HEK293 (cell line): ENCODE results near the gene PHF20.

Source experiments
- BCL11A ChIP-seq: fragments of 450-650 bp; formaldehyde crosslinking; IDR thresholded peaks from 2 replicates; pipeline ENCODE4 v1.5.1; 2016; ENCODE audit warnings: low read depth, missing biosample characterization, missing genetic modification characterization
- EGR2 ChIP-seq: fragments of 450-650 bp; formaldehyde crosslinking; IDR thresholded peaks from 2 replicates; pipeline ENCODE4 v1.5.1; 2016; ENCODE audit warnings: low read depth, missing biosample characterization, missing genetic modification characterization
- GLIS2 ChIP-seq: fragments of 450-650 bp; formaldehyde crosslinking; IDR thresholded peaks from 2 replicates; pipeline ENCODE4 v1.5.1; 2016; ENCODE audit warnings: missing biosample characterization, missing genetic modification characterization
- KLF17 ChIP-seq: fragments of 450-650 bp; formaldehyde crosslinking; IDR thresholded peaks from 2 replicates; pipeline ENCODE4 v1.5.1; 2016; ENCODE audit warnings: missing biosample characterization, missing genetic modification characterization
- KLF7 ChIP-seq: fragments of 450-650 bp; formaldehyde crosslinking; IDR thresholded peaks from 2 replicates; pipeline ENCODE4 v1.5.1; 2016; ENCODE audit warnings: missing biosample characterization, missing genetic modification characterization, borderline replicate concordance
- MYNN ChIP-seq: fragments of 450-650 bp; formaldehyde crosslinking; IDR thresholded peaks from 2 replicates; pipeline ENCODE4 v1.5.1; 2016; ENCODE audit warnings: missing biosample characterization, missing genetic modification characterization, borderline replicate concordance
- REPIN1 ChIP-seq: fragments of 450-650 bp; formaldehyde crosslinking; IDR thresholded peaks from 2 replicates; pipeline ENCODE4 v1.5.1; 2017; ENCODE audit warnings: missing biosample characterization, missing genetic modification characterization, low read depth
- TSHZ1 ChIP-seq: fragments of 450-650 bp; formaldehyde crosslinking; IDR thresholded peaks from 2 replicates; pipeline ENCODE4 v1.5.1; 2016; ENCODE audit warnings: missing biosample characterization, missing genetic modification characterization, borderline replicate concordance
- ZBTB17 ChIP-seq: fragments of 450-650 bp; formaldehyde crosslinking; IDR thresholded peaks from 2 replicates; pipeline ENCODE4 v1.5.1; 2016; ENCODE audit warnings: missing biosample characterization, missing genetic modification characterization
- ZBTB48 ChIP-seq: fragments of 450-650 bp; formaldehyde crosslinking; IDR thresholded peaks from 2 replicates; pipeline ENCODE4 v1.5.1; 2016; ENCODE audit warnings: missing biosample characterization, missing genetic modification characterization
- ZFP3 ChIP-seq: fragments of 450-650 bp; formaldehyde crosslinking; IDR thresholded peaks from 2 replicates; pipeline ENCODE4 v1.5.1; 2016; ENCODE audit warnings: low read depth, missing biosample characterization, missing genetic modification characterization
- ZFP69B ChIP-seq: fragments of 450-650 bp; formaldehyde crosslinking; IDR thresholded peaks from 2 replicates; pipeline ENCODE4 v1.5.1; 2016; ENCODE audit warnings: missing biosample characterization, missing genetic modification characterization
- ZNF114 ChIP-seq: fragments of 450-650 bp; formaldehyde crosslinking; IDR thresholded peaks from 2 replicates; pipeline ENCODE4 v1.5.0; 2017; ENCODE audit warnings: missing biosample characterization, missing genetic modification characterization
- ZNF19 ChIP-seq: fragments of 450-650 bp; formaldehyde crosslinking; IDR thresholded peaks from 2 replicates; pipeline ENCODE4; 2016; ENCODE audit warnings: missing biosample characterization, missing genetic modification characterization, low read depth
- ZNF266 ChIP-seq: fragments of 450-650 bp; formaldehyde crosslinking; IDR thresholded peaks from 2 replicates; pipeline ENCODE4 v1.5.1; 2016; ENCODE audit warnings: missing biosample characterization, missing genetic modification characterization, low read depth
- ZNF274 ChIP-seq, 2 experiments: fragments of 200-500 bp in 1 of 2; fragments of 450-650 bp in 1 of 2; sonication (Bioruptor generic) in 1 of 2; formaldehyde crosslinking in 1 of 2; IDR thresholded peaks; 2 replicates each; pipeline versions ENCODE4 v1.5.1 to v1.6.1; 2014 to 2016; ENCODE audit warnings: borderline replicate concordance in 1 of 2, inconsistent platforms in 1 of 2, low read length in 1 of 2, missing biosample characterization in 1 of 2, missing genetic modification characterization in 1 of 2
- ZNF280C ChIP-seq: fragments of 450-650 bp; formaldehyde crosslinking; IDR thresholded peaks from 2 replicates; pipeline ENCODE4 v1.5.1; 2016; ENCODE audit warnings: missing biosample characterization, missing genetic modification characterization
- ZNF335 ChIP-seq: fragments of 450-650 bp; formaldehyde crosslinking; conservative IDR thresholded peaks from 2 replicates; pipeline ENCODE4 v1.5.1; 2016; ENCODE audit warnings: missing biosample characterization, missing genetic modification characterization
- ZNF391 ChIP-seq: fragments of 450-650 bp; formaldehyde crosslinking; IDR thresholded peaks from 2 replicates; pipeline ENCODE4 v1.5.1; 2016; ENCODE audit warnings: low read depth, missing biosample characterization, missing genetic modification characterization, borderline replicate concordance
- ZNF513 ChIP-seq: fragments of 450-650 bp; IDR thresholded peaks from 2 replicates; pipeline ENCODE4 v1.5.1; 2018; ENCODE audit warnings: missing biosample characterization, missing genetic modification characterization
- ZNF521 ChIP-seq: fragments of 450-650 bp; formaldehyde crosslinking; IDR thresholded peaks from 2 replicates; pipeline ENCODE4 v1.5.1; 2017; ENCODE audit warnings: missing biosample characterization, mild to moderate bottlenecking, missing genetic modification characterization
- ZNF544 ChIP-seq: fragments of 450-650 bp; formaldehyde crosslinking; IDR thresholded peaks from 2 replicates; pipeline ENCODE4 v1.5.0; 2017; ENCODE audit warnings: missing biosample characterization, missing genetic modification characterization
- ZNF560 ChIP-seq: fragments of 450-650 bp; formaldehyde crosslinking; IDR thresholded peaks from 2 replicates; pipeline ENCODE4 v1.5.1; 2017; ENCODE audit warnings: missing biosample characterization, missing genetic modification characterization, borderline replicate concordance
- ZNF610 ChIP-seq: fragments of 450-650 bp; formaldehyde crosslinking; IDR thresholded peaks from 2 replicates; pipeline ENCODE4 v1.5.1; 2016; ENCODE audit warnings: missing biosample characterization, missing genetic modification characterization, borderline replicate concordance
- ZNF658 ChIP-seq: fragments of 450-650 bp; formaldehyde crosslinking; IDR thresholded peaks from 2 replicates; pipeline ENCODE4; 2016; ENCODE audit warnings: missing biosample characterization, missing genetic modification characterization
- ZNF707 ChIP-seq: fragments of 450-650 bp; formaldehyde crosslinking; IDR thresholded peaks from 2 replicates; pipeline ENCODE4 v1.5.1; 2016; ENCODE audit warnings: missing biosample characterization, missing genetic modification characterization
- ZNF747 ChIP-seq: fragments of 450-650 bp; formaldehyde crosslinking; IDR thresholded peaks from 2 replicates; pipeline ENCODE4 v1.5.1; 2016; ENCODE audit warnings: missing biosample characterization, missing genetic modification characterization
- ZNF791 ChIP-seq: fragments of 450-650 bp; formaldehyde crosslinking; IDR thresholded peaks from 2 replicates; pipeline ENCODE4 v1.5.1; 2016; ENCODE audit warnings: missing biosample characterization, missing genetic modification characterization
- ZNF837 ChIP-seq: fragments of 450-650 bp; formaldehyde crosslinking; IDR thresholded peaks from 2 replicates; pipeline ENCODE4 v1.5.1; 2016; ENCODE audit warnings: missing biosample characterization, missing genetic modification characterization
- ZSCAN4 ChIP-seq: fragments of 450-650 bp; formaldehyde crosslinking; IDR thresholded peaks from 2 replicates; pipeline ENCODE4 v1.5.1; 2017; ENCODE audit warnings: missing biosample characterization, missing genetic modification characterization

The PHF20 gene

GRCh38 chr20:35771689-35772562 is at the start of gene PHF20 (continued):
- no peak for TF ChIP-seq ZNF513 (tag by site-specific recombination)
- no peak for TF ChIP-seq ZNF521 (tag by site-specific recombination)
- TF ChIP-seq ZFP3 (tag by site-specific recombination): no peak
- TF ChIP-seq ZNF560: no peak
- TF ChIP-seq MYNN: no peak
- TF ChIP-seq ZNF114 (tag by site-specific recombination): no peak
- no peak for TF ChIP-seq ZNF544
- peak; percentile 91 for TF ChIP-seq ZFP69B (tag by site-specific recombination)
- peak; percentile 85 for TF ChIP-seq ZBTB17 (tag by site-specific recombination)
- TF ChIP-seq BCL11A (tag by site-specific recombination): no peak
- TF ChIP-seq ZNF707 (tag by site-specific recombination): 0 out of 2 replicates have a peak, but pooled peaks have one; percentile 48
- peak; percentile 92 for TF ChIP-seq KLF7 (tag by site-specific recombination)
- TF ChIP-seq ZNF837 (tag by site-specific recombination): no peak
- TF ChIP-seq GLIS2 (tag by site-specific recombination): peak; percentile 49
- TF ChIP-seq ZNF335 (tag by site-specific recombination): peak; percentile 93
- peak; percentile 88 for TF ChIP-seq KLF17
- no peak for TF ChIP-seq REPIN1
- TF ChIP-seq ZSCAN4 (tag by site-specific recombination): no peak
- no peak for TF ChIP-seq ZNF19
- peak; percentile 44; the same call in 1 of the 2 replicates for TF ChIP-seq ZBTB48 (tag by site-specific recombination)
- TF ChIP-seq ZNF791 (tag by site-specific recombination): no peak
- TF ChIP-seq ZNF391: peak; percentile 63; the same call in 1 of the 2 replicates
- no peak for TF ChIP-seq ZNF274 (IDR thresholded peaks at IDR 0.05; ENCODE audit: low read length)
- no peak for TF ChIP-seq ZNF274 (tag by site-specific recombination; IDR thresholded peaks at IDR 0.05; ENCODE audit: borderline replicate concordance)
- TF ChIP-seq TSHZ1 (tag by site-specific recombination): no peak
- no peak for TF ChIP-seq ZNF658 (tag by site-specific recombination)
- TF ChIP-seq ZNF747 (tag by site-specific recombination): no peak
- TF ChIP-seq ZNF280C (tag by site-specific recombination): no peak
- TF ChIP-seq ZNF266 (tag by site-specific recombination): no peak
- peak; percentile 38 for TF ChIP-seq EGR2 (tag by site-specific recombination)
- peak; percentile 89 for TF ChIP-seq ZNF610
